ENCODE results near the gene IL1RAPL1.

DNA sequence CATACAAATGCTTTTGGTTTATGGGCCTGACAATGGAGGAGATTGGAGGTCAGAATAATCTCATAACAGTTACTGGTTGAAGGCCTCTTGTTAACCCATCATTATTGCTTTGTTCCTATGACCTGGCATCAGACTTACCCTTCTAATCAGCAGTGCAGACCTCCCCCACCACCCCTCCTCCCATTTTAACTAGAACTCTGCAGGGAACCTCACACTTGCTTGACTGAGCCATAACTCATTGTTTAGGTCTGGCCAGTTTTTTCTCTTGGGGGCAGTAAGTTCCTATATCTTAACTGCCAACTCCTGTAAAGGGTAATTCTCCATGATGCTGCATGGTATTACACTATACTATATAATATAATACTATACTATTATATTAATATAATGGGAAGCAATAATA is 609.3 kb downstream of the IL1RAPL1 start:
- TF ChIP-seq, protein P1, sequence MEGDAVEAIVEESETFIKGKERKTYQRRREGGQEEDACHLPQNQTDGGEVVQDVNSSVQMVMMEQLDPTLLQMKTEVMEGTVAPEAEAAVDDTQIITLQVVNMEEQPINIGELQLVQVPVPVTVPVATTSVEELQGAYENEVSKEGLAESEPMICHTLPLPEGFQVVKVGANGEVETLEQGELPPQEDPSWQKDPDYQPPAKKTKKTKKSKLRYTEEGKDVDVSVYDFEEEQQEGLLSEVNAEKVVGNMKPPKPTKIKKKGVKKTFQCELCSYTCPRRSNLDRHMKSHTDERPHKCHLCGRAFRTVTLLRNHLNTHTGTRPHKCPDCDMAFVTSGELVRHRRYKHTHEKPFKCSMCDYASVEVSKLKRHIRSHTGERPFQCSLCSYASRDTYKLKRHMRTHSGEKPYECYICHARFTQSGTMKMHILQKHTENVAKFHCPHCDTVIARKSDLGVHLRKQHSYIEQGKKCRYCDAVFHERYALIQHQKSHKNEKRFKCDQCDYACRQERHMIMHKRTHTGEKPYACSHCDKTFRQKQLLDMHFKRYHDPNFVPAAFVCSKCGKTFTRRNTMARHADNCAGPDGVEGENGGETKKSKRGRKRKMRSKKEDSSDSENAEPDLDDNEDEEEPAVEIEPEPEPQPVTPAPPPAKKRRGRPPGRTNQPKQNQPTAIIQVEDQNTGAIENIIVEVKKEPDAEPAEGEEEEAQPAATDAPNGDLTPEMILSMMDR (IDR thresholded peaks at IDR 0.05; ENCODE audit: borderline replicate concordance, extremely low read depth, low read length, poor library complexity, severe bottlenecking), result no peak
- no peak for TF ChIP-seq EZH2 (IDR thresholded peaks at IDR 0.05; ENCODE audit: borderline replicate concordance, low read depth, low read length, severe bottlenecking)

All from DND-41 (cell line).